Lower leg skin (tissue), 3 donors: ENCODE results near the gene ASAP3.

Source experiments
- CTCF ChIP-seq, 3 donors: fragments of 450-650 bp; IDR thresholded peaks; one replicate each; pipeline ENCODE4 v1.5.1; 2016; ENCODE audit warnings: antibody characterized with exemption in 3 of 3, mild to moderate bottlenecking in 3 of 3, moderate library complexity in 2 of 3
- POLR2A ChIP-seq, 2 donors: fragments of 450-650 bp; IDR thresholded peaks; one replicate each; pipeline ENCODE4 v1.6.1; 2016 to 2017; ENCODE audit warnings: antibody characterized with exemption in 2 of 2, mild to moderate bottlenecking in 1 of 2, moderate library complexity in 1 of 2

- no peak for TF ChIP-seq CTCF (IDR thresholded peaks at IDR 0.05)
- no peak for TF ChIP-seq POLR2A (IDR thresholded peaks at IDR 0.05)
Observed at GRCh38 chr1:23426828-23427227, 57.2 kb downstream of the ASAP3 start.
